LNCAP (cell line): ENCODE data around the gene PNPLA2.

Source experiments
- CTCF ChIP-seq: fragments of 450-650 bp; IDR thresholded peaks from 2 replicates; pipeline ENCODE4 v1.5.1; 2017; ENCODE audit warnings: mild to moderate bottlenecking

PNPLA2 gene

GRCh38 chr11:860234-861104 lies 41.8 kb downstream of the PNPLA2 start:
- TF ChIP-seq CTCF, result no peak

- TF ChIP-seq CTCF, result no peak
Measured at GRCh38 chr11:861105-861479, 42.4 kb downstream of the PNPLA2 start.

- no peak for TF ChIP-seq CTCF
Measured at GRCh38 chr11:862081-862661, 43.5 kb downstream of the PNPLA2 start.

- TF ChIP-seq CTCF, result no peak
Measured at GRCh38 chr11:862696-863022, 43.9 kb downstream of the PNPLA2 start.

GRCh38 chr11:863023-863909 lies 44.6 kb downstream of the PNPLA2 start:
- TF ChIP-seq CTCF, result no peak

- TF ChIP-seq CTCF, result no peak
Measured at GRCh38 chr11:863910-864827, 45.5 kb downstream of the PNPLA2 start.

GRCh38 chr11:864898-865297 lies 46.2 kb downstream of the PNPLA2 start:
- TF ChIP-seq CTCF, result no peak
